NCI-H2081 (cell line): ENCODE measurements around the gene PTPN23.

Source experiments
- DNase-seq, 2 experiments: peaks; one replicate each; lab custom pipeline; 2025; lab: John Stamatoyannopoulos, UW

PTPN23 gene

GRCh38 chr3:47407237-47407636 lies 26.4 kb downstream of the PTPN23 start:
- DNase-seq: no peak

DNA sequence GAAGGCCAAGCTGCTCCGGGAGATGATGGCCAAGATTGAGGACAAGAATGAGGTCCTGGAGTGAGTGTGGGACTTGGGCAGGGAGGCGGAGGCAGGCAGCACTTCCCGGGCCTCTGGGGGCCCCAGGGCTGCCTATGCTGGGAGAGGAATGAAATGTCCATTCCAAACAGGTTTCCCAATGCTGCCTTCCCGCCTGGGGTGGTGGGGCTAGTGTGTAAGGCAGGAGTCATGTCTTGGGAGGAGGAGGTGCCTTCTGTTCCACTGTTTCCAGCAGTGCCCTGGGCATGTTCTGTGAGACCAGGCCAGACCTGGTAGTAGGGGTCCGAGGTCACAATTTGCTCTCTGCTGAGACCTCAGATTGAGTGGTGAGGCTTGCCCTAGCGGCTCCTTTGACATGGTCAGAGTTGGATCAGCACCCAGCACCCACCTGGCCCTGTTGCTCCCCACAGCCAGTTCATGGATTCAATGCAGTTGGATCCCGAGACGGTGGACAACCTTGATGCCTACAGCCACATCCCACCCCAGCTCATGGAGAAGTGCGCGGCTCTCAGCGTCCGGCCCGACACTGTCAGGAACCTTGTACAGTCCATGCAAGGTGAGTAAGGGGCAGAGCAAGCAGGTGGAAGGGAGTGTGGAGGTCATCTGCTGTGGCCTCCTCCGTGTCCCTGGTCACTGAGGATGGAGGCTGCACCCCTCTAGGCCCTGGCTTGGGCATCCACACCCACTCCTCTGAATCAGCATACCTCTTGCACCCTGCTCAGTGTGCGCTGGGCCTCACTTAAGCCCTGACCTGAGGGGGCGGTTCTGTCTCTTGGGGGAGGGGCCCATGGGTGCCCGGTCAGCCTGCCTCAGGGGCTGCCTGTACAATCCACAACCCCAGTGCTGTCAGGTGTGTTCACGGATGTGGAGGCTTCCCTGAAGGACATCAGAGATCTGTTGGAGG lies 27.3 kb downstream of the PTPN23 start:
- no peak for DNase-seq

DNA sequence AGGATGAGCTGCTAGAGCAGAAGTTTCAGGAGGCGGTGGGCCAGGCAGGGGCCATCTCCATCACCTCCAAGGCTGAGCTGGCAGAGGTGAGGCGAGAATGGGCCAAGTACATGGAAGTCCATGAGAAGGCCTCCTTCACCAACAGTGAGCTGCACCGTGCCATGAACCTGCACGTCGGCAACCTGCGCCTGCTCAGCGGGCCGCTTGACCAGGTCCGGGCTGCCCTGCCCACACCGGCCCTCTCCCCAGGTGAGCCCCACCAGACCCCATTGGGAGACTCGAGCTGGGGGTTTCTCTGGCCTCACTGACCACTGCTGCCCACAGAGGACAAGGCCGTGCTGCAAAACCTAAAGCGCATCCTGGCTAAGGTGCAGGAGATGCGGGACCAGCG lies 28.0 kb downstream of the PTPN23 start:
- no peak for DNase-seq

DNA sequence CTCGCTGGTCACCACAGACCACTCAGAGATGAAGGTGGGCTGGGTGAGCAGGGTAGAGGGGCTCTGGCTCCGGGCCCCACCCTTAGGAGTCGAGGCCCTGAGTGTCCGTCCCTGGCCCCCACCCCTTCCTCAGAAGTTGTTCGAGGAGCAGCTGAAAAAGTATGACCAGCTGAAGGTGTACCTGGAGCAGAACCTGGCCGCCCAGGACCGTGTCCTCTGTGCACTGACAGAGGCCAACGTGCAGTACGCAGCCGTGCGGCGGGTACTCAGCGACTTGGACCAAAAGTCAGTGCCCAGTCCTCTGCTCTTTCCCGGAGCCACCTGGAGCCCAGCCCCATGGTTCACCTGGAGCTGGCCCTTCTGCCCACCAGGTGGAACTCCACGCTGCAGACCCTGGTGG lies 28.5 kb downstream of the PTPN23 start:
- no peak for DNase-seq

- no peak for DNase-seq
These were observed 29.0 kb downstream of the PTPN23 start for GRCh38 chr3:47409688-47410416.

- no peak for DNase-seq
These were observed 29.5 kb downstream of the PTPN23 start for GRCh38 chr3:47410417-47410720.

- DNase-seq: no peak
These were observed 30.2 kb downstream of the PTPN23 start for GRCh38 chr3:47410801-47411646.

GRCh38 chr3:47411696-47412452 lies 31.1 kb downstream of the PTPN23 start:
- DNase-seq: no peak

DNA sequence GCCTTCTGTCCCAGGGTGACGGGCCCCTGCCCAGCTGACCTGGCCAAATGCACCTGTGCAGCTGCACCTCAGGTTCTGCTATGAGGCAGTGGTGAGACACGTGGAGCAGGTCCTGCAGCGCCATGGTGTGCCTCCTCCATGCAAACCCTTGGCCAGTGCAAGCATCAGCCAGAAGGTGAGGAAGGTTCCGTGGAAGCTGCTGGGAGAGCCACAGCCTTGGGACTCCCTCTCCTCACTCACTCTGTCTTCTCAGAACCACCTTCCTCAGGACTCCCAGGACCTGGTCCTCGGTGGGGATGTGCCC lies 31.6 kb downstream of the PTPN23 start:
- DNase-seq: no peak

GRCh38 chr3:47412842-47413520 lies 32.2 kb downstream of the PTPN23 start:
- no peak for DNase-seq

- no peak for DNase-seq
These were observed 32.9 kb downstream of the PTPN23 start for GRCh38 chr3:47413751-47414150.

DNA sequence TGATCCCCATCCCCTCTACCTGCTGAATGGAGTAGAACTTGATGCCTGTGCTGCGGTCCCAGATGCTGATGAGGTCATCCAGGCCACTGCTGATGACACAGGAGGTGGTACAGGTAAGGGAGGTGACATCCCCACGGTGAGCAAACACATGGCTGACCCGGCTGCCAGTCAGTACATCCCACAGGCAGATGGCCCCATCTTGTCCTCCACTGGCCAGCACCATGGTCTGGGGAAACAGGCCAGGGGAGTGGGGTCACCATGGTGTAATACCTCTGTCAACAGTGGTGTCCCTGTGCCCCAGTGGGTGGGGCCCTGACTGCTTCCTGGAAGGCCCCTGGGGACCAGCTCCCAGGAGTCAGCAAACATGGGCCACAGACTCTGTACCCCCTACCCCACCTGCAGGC lies 33.3 kb downstream of the PTPN23 start:
- no peak for DNase-seq

DNA sequence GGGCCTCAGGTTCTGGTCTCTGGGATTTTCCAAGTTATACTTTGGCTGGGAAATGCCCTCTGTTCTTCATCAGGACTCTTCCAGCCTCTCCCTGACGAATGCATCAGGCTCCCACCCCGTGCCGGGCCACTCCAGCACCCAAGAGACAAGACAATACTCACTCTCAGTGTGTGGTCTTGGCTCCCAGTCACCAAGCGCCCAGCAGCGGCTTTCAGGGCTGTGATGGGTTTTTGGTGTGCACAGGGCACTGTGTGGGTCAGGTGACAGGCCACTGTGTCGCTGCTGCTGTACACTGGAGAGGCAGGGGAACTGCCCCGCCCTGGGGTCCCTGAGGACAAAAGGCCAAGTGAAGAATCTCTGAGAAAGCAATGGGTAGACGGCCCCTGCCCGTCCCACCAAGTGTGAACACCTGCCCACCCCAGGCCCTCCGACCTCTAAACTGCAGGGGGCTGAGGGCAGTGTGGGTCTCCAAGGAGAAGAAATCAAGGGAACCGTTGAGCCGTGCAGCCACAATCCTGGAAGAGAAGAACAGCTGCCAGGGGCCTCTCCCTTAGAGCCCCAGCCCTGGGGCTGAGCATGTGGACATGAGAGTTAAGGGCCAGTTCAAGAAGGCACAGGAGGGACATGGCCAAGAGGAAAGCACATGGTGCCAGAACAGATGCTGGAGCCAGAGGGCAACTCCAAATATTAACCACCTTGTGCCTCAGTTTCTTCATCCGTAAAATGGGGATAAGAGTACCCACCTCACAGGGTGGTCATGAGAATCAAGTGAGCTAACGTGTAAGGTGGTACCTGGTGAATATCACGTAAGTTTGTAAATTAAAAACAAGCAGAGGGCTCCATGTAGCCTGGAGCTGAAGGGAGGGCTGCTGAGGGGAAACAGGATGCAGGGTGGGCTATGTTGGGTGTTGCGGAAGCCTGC lies 34.1 kb downstream of the PTPN23 start:
- no peak for DNase-seq

DNA sequence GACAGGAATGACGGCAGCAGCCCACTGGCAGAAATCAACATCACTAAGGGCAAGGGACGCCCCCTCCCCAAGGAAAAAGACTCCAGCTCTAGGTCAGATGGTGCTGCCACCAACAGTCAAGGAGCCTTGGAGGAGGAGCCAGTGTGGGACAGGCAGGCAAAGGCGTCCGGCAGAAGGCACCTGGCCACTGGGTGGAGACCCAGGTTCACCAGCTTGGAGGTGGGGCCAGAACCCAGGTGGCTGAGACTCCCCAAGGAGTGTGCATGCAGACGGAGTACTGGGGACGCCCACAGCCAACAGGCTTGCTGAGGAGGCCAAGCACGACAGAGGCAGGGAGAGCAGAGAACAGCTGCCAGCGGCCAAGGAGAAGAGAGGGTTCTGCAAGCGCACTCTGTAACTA lies 35.2 kb downstream of the PTPN23 start:
- DNase-seq: no peak

DNA sequence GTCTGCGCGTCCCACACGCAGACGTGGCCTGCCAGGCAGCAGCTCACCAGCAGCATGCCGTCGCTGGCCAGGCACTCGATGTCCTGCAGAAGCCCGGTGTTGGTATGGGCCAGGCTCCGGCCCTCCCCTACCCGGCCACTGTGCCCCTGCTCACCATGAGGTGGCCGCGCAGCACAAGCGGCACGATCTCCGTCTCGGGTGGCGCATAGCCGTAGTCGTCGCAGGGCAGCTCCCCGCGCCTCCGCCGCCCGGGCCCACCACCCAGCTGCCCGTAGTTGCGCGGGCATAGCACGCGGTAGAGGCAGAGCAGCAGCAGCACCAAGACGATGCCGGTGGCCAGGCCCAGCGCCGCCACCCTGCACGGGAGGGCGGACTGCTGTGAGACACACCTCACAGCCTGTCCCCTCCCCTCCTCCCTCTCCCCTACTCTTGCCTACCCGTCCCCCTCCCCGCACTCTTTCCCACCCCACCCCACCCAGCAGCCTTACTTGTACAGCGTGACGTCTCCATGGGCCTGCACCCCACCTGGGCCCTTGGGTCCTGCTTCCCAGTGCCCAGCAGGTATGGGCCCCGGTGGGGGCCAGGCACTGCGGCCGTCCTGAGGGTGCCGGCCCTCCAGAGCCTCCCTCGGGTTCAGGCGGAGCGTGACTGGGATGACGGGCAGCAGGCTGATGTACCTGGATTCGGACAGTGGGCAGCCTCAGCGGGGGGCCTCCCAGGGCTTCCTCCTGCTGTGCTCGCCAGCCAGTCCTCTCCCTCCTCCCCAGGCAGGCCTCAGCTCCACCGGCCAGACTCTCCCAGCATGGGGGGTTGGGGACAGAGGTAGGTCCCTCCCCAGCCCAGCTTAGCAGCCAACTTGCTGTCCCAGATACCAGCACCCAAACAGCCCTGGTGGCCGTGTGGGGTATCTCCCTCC lies 37.6 kb downstream of the PTPN23 start:
- no peak for DNase-seq

DNA sequence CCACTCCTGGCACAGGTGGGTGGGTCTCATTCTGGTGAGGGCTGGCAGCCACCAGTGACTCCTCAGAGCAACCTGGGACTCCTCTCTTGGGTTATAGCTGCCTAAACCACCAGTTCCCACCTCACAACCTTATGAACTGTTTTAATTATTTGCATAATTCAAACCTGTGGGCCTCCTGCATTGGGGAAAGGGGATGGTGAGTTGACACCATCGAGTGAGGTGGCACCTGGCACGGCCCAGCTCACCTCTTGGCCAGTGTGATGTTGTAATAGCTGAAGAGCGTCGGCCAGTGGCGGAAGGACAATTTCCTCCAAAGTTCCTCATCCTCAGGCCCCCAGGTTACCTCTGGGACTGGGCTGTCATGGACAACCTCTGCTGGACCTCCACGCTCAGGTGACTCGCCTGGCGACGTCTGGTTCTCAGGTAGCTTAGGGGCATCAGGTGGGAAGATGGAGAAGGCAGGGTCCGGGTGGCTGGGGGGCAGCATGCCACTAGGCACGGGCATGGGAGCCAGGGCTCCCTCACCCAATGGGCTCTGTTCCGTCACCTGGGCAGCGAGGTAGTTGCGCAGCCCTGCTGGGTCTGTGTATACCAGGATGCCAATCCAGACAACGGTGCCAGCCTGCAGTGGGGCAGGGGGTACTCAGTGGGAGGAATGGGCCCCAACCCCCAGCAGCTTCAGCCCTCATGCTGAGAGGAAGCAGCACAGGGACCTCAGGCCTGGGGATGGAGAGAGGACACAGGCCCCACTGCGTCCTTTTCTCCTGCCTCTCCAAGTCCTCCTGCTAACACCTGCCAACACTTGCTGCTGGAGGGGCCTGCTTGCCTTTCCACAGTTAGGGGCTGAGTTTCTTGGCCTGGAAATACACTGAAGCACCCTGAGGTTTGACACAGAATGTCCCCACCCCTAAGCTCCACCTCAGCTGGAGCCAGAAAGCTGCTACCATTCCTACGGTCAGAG lies 38.5 kb downstream of the PTPN23 start:
- no peak for DNase-seq

DNA sequence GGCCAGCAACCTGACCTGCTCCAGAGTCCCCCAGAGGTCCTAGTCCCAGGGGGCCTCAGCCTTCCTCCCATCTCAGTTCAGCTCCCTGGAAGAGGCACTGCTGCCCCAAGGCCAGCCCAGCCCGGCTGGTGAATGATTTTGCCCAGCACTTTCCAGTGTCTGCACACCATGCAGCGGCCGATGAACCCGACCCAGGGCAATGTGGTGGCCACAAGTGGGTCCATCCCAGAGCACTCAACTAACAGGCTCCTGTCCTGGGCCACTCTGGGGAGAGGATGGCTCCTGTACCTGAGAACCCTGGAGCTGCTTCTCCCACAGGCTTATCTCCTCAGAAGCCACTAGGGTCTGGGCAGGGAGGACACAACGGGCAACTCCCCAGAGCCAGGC lies 39.2 kb downstream of the PTPN23 start:
- no peak for DNase-seq
